GM12874 (cell line): ENCODE results near the gene GNG7.

Experiments
- CTCF ChIP-seq: IDR thresholded peaks from 2 replicates; pipeline ENCODE4 v1.5.1; 2011; ENCODE audit warnings: low read depth, mild to moderate bottlenecking, control low read depth, low read length, moderate library complexity; ENCODE audit not compliant: insufficient read depth

GNG7 gene

DNA sequence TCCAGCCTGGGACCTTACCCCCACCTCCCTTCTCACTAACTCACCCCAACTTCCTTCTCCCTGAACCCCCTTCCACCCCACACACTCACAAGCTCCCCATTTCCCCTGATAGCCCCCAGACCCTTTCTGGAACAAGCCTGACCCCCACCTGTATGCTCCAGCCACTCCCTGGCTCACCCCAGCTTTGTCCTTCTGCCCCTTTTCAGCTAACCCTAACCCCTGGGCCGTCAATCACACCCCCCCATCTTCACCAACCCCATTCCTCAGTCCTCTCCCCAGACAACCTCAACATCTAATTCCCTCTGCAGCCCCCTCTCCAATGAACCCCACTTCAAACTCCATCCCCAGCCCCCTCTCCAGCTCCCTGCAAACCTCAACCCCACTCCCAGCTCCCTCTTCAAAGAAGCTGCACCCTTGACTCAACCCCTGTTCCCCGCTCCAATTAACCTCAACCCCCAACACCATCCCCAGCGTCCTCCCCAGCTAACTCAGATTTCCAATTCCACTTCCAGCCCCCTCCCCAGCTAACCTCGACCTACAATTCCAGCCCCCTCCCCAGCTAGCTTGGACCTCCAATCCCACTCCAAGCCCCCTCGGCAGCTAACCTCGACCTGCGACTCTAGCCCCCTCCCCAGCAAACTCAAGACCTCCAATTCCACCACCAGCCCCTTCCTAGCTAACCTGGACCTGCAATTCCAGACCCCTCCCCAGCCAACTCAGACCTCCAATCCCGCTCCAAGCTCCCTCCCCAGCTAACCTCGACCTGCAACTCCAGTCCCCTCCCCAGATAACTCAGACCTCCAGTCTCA, 929 bp downstream of the GNG7 start:
- no peak for TF ChIP-seq CTCF

DNA sequence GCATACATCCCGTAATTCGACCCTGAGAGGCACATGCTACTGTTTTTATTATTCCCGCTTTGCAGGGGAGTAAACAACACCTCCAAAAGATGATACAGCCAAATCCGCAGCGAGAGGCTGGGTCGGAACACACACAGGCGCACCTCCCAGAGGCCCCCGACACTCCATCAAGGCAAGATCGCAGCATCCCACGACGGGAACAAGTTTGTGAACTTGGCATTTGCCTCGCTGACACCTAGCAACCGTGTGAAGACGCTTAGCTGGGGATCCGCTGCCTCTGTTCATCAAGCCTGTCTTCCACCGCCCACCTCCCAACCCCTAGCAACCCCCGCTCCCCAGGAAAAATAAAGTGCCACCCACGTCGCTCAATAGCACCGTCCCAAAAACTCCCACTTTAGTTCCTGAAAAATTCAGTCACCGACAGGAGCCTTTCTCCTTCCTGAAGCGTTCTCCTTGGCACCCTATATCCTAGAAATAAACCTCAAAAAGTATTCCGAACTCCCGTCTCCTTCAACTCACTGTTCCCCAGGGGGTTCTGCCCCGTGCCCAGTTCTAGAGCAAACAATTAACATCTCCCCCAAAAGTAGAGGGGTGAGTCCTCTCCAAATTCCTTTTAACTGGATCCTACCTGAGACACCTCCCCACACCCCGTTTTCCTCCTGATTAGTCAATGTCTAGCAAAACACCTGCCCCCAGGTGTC, 1.7 kb downstream of the GNG7 start:
- no peak for TF ChIP-seq CTCF

GRCh38 chr19:2699413-2700140, 2.9 kb downstream of the GNG7 start:
- TF ChIP-seq CTCF: no peak

DNA sequence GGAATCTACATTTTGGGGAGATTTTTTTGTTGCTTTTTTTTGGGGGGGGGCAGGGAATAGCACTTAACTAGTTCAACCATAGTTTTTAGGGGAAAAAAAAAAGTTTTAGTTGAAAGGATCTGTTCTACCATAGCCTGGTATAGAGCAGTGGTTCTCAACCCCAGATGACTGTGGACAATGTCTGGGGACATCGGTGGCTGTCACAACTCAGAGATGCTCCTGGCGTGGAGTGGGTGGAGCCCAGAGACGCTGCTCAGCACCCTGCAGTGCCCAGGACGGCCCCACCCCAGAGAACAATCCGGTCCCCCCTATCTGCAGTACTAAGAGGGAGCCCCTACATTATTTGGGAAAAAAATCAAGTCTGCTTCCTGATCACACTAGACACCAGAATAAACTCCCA, 8.3 kb downstream of the GNG7 start:
- TF ChIP-seq CTCF: no peak

DNA sequence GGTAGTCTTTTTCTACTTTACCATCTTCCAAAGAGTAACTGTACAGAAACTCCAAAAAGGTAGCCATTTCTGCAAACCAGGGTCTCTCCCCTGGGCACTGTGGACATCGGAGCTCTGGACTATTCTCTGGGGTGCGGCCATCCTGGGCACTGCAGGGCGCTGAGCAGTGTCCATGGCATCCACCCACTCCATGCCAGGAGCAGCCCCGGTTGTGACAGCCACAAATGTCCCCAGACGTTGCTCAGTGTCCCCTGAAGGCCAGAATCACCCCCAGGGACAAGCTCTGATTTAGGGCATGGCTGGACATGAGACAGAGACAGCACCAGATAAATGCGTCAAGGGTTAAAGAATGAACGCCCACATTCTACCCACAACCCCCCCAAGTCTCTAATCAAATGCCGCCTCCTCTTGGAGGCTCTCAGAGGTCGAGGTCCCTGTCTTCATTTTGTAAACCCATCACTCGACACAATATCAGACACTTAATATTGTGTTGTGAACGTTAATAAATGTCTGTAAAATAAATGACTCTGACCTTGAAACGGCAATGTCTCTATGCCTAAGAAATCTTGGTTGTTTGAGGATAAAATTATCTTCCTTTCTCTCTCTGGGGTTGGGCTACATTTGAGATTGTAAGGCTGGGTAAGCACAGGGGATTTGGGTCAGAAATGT, 8.9 kb downstream of the GNG7 start:
- TF ChIP-seq CTCF: no peak

- TF ChIP-seq CTCF: no peak
Observed at GRCh38 chr19:2691951-2692350, 10.5 kb downstream of the GNG7 start.

DNA sequence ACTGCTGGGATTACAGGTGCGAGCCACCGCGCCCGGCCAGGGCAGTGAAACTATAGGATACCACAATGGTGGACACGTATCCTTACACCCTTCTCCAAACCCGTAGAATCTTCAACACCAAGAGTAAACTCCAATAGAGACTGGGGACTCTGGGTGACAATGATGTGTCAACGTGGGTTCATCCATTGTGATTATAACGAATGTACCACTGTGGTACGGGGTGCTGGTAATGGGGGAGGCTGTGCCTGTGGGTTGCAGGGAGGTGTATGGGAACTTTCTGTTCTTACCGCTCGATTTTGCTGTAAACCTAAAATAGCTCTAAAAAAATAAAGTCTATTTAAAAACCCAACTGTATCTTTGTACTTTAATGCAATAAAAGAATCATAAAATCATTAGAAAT, 11.6 kb downstream of the GNG7 start:
- no peak for TF ChIP-seq CTCF
